ENCODE measurements around the gene ZMYND8.
"Not testable (repeated sequence)": the region's sequence is repeated elsewhere in the genome, so short reads cannot be mapped to it uniquely, and the experiment has no call there.

DNA sequence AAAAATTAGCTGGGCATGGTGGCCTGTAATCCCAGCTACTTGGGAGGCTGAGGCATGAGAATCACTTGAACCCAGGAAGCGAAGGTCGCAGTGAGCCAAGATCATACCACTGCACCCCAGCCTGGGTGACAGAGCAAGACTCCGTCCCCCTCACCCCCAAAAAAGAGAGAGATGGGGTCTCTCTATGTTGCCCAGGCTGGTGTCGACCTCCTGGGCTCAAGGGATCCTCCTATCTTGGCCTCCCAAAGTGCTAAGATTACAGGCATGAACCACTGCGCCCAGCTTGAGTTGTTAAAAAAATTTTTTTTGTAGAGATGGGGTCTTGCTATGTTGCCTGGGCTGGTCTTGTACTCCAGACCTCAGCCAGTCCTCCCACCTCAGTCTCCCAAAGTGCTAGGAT is 29.5 kb upstream of the ZMYND8 start:
- TF ChIP-seq, protein P1, sequence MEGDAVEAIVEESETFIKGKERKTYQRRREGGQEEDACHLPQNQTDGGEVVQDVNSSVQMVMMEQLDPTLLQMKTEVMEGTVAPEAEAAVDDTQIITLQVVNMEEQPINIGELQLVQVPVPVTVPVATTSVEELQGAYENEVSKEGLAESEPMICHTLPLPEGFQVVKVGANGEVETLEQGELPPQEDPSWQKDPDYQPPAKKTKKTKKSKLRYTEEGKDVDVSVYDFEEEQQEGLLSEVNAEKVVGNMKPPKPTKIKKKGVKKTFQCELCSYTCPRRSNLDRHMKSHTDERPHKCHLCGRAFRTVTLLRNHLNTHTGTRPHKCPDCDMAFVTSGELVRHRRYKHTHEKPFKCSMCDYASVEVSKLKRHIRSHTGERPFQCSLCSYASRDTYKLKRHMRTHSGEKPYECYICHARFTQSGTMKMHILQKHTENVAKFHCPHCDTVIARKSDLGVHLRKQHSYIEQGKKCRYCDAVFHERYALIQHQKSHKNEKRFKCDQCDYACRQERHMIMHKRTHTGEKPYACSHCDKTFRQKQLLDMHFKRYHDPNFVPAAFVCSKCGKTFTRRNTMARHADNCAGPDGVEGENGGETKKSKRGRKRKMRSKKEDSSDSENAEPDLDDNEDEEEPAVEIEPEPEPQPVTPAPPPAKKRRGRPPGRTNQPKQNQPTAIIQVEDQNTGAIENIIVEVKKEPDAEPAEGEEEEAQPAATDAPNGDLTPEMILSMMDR (IDR thresholded peaks at IDR 0.05 in 2 of 3, conservative IDR thresholded peaks at IDR 0.05 in 1 of 3; ENCODE audit: borderline replicate concordance in 1 of 3, insufficient read depth in 1 of 3, low read depth in 2 of 3, low read length in 2 of 3) = not testable (repeated sequence)
- TF ChIP-seq TCF7L2 (IDR thresholded peaks at IDR 0.05; ENCODE audit: borderline replicate concordance, extremely low read depth, insufficient read depth, insufficient read length); ZNF274 (IDR thresholded peaks at IDR 0.05; ENCODE audit: low read depth, low read length); SIN3A (IDR thresholded peaks at IDR 0.05; ENCODE audit: low read depth); SP1 (IDR thresholded peaks at IDR 0.05; ENCODE audit: low read depth); EGR1 (IDR thresholded peaks at IDR 0.05; ENCODE audit: low read depth): not testable (repeated sequence)
- TF ChIP-seq, protein P2, sequence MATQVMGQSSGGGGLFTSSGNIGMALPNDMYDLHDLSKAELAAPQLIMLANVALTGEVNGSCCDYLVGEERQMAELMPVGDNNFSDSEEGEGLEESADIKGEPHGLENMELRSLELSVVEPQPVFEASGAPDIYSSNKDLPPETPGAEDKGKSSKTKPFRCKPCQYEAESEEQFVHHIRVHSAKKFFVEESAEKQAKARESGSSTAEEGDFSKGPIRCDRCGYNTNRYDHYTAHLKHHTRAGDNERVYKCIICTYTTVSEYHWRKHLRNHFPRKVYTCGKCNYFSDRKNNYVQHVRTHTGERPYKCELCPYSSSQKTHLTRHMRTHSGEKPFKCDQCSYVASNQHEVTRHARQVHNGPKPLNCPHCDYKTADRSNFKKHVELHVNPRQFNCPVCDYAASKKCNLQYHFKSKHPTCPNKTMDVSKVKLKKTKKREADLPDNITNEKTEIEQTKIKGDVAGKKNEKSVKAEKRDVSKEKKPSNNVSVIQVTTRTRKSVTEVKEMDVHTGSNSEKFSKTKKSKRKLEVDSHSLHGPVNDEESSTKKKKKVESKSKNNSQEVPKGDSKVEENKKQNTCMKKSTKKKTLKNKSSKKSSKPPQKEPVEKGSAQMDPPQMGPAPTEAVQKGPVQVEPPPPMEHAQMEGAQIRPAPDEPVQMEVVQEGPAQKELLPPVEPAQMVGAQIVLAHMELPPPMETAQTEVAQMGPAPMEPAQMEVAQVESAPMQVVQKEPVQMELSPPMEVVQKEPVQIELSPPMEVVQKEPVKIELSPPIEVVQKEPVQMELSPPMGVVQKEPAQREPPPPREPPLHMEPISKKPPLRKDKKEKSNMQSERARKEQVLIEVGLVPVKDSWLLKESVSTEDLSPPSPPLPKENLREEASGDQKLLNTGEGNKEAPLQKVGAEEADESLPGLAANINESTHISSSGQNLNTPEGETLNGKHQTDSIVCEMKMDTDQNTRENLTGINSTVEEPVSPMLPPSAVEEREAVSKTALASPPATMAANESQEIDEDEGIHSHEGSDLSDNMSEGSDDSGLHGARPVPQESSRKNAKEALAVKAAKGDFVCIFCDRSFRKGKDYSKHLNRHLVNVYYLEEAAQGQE (IDR thresholded peaks at IDR 0.05; ENCODE audit: low read depth) = not testable (repeated sequence)
- TF ChIP-seq, protein P3, sequence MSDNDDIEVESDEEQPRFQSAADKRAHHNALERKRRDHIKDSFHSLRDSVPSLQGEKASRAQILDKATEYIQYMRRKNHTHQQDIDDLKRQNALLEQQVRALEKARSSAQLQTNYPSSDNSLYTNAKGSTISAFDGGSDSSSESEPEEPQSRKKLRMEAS (IDR thresholded peaks at IDR 0.05) = not testable (repeated sequence)

Data from HCT116 (cell line).